ENCODE results near the gene PPIL4. TPM values are rescaled to one million over a fixed set of nuclear protein-coding genes. Genes with fewer than 3 reads are reported as not detected.

PPIL4 gene
- total RNA-seq, 1 experiment from 2014 or later, result 27.7 TPM

DNA sequence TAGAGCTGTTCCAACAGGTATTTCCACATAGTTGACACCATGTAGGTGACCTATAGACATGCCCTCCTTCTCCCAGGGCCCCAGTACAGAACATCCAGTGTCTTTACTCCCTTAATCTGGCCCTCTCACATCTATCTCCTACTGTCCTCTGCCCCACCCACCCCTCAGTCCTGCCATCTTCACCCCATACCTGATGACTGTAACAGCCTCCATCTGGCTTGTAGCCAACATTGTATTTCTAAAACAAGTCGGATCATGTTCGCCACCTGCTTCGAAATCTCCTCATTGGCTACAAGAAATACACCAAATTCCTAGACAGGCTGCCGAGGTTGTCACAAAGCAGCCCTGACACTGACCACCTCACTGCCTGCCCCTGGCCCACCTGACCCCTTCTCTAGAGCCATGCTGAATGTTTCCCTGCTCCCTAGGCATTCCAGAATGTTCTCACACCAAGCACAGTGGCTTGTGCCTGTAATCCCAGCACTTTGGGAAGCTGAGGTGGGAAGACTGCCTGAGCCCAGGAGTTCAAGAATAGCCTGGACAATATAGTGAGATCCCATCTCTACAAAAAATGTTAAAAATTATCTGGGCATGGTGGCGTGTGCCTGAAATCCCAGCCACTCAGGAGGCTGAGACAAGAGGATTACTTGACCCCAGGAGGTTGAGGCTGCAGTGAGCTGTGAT lies 67.1 kb downstream of the PPIL4 start:
- POLR2A ChIA-PET, result no interaction called here
- Mint-ChIP-seq H3K27me3 (ENCODE audit: low read depth) (no peaks in the 10 kb centered on the region), H3K4me3 (no peak overlapping the region), H3K9me3 (no peaks in the 10 kb centered on the region), H3K4me1 (peaks cover 6% of the 10 kb centered on the region; the same call in 1 of the 2 replicates), H3K27ac (0 out of 2 replicates have a peak overlapping the region, but pooled peaks have one; percentile 38), H3K36me3 (no peaks in the 10 kb centered on the region)
- DNase-seq (ENCODE audit: low spot score) (no peak), ATAC-seq (no peak)
- TF ChIP-seq ZNF138 (CRISPR knock-in tag; conservative IDR thresholded peaks at IDR 0.05) (no peak), ZNF121 (CRISPR knock-in tag; IDR thresholded peaks at IDR 0.05) (0 out of 2 replicates have a peak, but pooled peaks have one; percentile 34)
- CTCF ChIA-PET, result interaction anchor here (1.5 kb wide), 1 partner anchor 47 kb away, joined by 3 read pairs; no protein-coding TSS in a partner anchor

DNA sequence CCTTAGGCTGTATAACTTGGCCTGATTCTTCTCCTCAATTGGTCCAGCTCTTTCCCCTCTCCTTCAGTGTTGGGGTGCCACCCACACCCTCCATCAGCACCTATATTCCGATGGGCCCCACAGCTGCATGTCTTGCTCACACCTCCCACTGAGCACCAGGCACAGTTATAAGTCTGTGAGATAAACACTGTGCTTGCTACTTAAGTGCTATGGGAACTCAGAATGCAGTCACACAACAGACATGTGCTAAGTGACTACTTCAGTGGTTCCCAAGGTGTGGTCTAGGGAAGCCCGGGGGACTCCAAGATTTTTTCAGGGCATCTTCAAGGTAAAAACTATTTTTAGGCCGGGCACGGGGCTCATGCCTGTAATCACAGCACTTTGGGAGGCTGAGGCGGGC lies 68.3 kb downstream of the PPIL4 start:
- Mint-ChIP-seq H3K4me3 (no peak overlapping the region), H3K36me3 (no peaks in the 10 kb centered on the region), H3K9me3 (no peaks in the 10 kb centered on the region), H3K27me3 (ENCODE audit: low read depth) (no peaks in the 10 kb centered on the region), H3K27ac (no peak overlapping the region), H3K4me1 (peaks cover 13% of the 10 kb centered on the region)
- POLR2A ChIA-PET, result no interaction called here
- DNase-seq (ENCODE audit: low spot score) (no peak), ATAC-seq (no peak)
- CTCF ChIA-PET, result no interaction called here
- TF ChIP-seq CREB1 (CRISPR knock-in tag; IDR thresholded peaks at IDR 0.05) (no peak), ATF1 (CRISPR knock-in tag; IDR thresholded peaks at IDR 0.05) (no peak), ZNF317 (CRISPR knock-in tag; IDR thresholded peaks at IDR 0.05; ENCODE audit: borderline replicate concordance, low read depth) (no peak), ZNF232 (CRISPR knock-in tag; IDR thresholded peaks at IDR 0.05) (no peak), ZBTB21 (CRISPR knock-in tag; IDR thresholded peaks at IDR 0.05; ENCODE audit: borderline replicate concordance) (no peak), TP53 (CRISPR knock-in tag; IDR thresholded peaks at IDR 0.05) (no peak), JUN (CRISPR knock-in tag; IDR thresholded peaks at IDR 0.05) (no peak), ZNF121 (CRISPR knock-in tag; IDR thresholded peaks at IDR 0.05) (no peak)
- TF ChIP-seq, protein P1, sequence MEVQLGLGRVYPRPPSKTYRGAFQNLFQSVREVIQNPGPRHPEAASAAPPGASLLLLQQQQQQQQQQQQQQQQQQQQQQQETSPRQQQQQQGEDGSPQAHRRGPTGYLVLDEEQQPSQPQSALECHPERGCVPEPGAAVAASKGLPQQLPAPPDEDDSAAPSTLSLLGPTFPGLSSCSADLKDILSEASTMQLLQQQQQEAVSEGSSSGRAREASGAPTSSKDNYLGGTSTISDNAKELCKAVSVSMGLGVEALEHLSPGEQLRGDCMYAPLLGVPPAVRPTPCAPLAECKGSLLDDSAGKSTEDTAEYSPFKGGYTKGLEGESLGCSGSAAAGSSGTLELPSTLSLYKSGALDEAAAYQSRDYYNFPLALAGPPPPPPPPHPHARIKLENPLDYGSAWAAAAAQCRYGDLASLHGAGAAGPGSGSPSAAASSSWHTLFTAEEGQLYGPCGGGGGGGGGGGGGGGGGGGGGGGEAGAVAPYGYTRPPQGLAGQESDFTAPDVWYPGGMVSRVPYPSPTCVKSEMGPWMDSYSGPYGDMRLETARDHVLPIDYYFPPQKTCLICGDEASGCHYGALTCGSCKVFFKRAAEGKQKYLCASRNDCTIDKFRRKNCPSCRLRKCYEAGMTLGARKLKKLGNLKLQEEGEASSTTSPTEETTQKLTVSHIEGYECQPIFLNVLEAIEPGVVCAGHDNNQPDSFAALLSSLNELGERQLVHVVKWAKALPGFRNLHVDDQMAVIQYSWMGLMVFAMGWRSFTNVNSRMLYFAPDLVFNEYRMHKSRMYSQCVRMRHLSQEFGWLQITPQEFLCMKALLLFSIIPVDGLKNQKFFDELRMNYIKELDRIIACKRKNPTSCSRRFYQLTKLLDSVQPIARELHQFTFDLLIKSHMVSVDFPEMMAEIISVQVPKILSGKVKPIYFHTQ (CRISPR knock-in tag; IDR thresholded peaks at IDR 0.05), result no peak
- TF ChIP-seq, protein P2, sequence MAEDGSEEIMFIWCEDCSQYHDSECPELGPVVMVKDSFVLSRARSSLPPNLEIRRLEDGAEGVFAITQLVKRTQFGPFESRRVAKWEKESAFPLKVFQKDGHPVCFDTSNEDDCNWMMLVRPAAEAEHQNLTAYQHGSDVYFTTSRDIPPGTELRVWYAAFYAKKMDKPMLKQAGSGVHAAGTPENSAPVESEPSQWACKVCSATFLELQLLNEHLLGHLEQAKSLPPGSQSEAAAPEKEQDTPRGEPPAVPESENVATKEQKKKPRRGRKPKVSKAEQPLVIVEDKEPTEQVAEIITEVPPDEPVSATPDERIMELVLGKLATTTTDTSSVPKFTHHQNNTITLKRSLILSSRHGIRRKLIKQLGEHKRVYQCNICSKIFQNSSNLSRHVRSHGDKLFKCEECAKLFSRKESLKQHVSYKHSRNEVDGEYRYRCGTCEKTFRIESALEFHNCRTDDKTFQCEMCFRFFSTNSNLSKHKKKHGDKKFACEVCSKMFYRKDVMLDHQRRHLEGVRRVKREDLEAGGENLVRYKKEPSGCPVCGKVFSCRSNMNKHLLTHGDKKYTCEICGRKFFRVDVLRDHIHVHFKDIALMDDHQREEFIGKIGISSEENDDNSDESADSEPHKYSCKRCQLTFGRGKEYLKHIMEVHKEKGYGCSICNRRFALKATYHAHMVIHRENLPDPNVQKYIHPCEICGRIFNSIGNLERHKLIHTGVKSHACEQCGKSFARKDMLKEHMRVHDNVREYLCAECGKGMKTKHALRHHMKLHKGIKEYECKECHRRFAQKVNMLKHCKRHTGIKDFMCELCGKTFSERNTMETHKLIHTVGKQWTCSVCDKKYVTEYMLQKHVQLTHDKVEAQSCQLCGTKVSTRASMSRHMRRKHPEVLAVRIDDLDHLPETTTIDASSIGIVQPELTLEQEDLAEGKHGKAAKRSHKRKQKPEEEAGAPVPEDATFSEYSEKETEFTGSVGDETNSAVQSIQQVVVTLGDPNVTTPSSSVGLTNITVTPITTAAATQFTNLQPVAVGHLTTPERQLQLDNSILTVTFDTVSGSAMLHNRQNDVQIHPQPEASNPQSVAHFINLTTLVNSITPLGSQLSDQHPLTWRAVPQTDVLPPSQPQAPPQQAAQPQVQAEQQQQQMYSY (CRISPR knock-in tag; IDR thresholded peaks at IDR 0.05), result no peak
- TF ChIP-seq, protein P3, sequence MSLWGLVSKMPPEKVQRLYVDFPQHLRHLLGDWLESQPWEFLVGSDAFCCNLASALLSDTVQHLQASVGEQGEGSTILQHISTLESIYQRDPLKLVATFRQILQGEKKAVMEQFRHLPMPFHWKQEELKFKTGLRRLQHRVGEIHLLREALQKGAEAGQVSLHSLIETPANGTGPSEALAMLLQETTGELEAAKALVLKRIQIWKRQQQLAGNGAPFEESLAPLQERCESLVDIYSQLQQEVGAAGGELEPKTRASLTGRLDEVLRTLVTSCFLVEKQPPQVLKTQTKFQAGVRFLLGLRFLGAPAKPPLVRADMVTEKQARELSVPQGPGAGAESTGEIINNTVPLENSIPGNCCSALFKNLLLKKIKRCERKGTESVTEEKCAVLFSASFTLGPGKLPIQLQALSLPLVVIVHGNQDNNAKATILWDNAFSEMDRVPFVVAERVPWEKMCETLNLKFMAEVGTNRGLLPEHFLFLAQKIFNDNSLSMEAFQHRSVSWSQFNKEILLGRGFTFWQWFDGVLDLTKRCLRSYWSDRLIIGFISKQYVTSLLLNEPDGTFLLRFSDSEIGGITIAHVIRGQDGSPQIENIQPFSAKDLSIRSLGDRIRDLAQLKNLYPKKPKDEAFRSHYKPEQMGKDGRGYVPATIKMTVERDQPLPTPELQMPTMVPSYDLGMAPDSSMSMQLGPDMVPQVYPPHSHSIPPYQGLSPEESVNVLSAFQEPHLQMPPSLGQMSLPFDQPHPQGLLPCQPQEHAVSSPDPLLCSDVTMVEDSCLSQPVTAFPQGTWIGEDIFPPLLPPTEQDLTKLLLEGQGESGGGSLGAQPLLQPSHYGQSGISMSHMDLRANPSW (CRISPR knock-in tag; conservative IDR thresholded peaks at IDR 0.05; ENCODE audit: low read depth), result no peak
- TF ChIP-seq, protein P4, sequence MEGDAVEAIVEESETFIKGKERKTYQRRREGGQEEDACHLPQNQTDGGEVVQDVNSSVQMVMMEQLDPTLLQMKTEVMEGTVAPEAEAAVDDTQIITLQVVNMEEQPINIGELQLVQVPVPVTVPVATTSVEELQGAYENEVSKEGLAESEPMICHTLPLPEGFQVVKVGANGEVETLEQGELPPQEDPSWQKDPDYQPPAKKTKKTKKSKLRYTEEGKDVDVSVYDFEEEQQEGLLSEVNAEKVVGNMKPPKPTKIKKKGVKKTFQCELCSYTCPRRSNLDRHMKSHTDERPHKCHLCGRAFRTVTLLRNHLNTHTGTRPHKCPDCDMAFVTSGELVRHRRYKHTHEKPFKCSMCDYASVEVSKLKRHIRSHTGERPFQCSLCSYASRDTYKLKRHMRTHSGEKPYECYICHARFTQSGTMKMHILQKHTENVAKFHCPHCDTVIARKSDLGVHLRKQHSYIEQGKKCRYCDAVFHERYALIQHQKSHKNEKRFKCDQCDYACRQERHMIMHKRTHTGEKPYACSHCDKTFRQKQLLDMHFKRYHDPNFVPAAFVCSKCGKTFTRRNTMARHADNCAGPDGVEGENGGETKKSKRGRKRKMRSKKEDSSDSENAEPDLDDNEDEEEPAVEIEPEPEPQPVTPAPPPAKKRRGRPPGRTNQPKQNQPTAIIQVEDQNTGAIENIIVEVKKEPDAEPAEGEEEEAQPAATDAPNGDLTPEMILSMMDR (IDR thresholded peaks at IDR 0.05), result no peak
- TF ChIP-seq, protein P5, sequence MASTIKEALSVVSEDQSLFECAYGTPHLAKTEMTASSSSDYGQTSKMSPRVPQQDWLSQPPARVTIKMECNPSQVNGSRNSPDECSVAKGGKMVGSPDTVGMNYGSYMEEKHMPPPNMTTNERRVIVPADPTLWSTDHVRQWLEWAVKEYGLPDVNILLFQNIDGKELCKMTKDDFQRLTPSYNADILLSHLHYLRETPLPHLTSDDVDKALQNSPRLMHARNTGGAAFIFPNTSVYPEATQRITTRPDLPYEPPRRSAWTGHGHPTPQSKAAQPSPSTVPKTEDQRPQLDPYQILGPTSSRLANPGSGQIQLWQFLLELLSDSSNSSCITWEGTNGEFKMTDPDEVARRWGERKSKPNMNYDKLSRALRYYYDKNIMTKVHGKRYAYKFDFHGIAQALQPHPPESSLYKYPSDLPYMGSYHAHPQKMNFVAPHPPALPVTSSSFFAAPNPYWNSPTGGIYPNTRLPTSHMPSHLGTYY (CRISPR knock-in tag; IDR thresholded peaks at IDR 0.05), result no peak
- TF ChIP-seq, protein P6, sequence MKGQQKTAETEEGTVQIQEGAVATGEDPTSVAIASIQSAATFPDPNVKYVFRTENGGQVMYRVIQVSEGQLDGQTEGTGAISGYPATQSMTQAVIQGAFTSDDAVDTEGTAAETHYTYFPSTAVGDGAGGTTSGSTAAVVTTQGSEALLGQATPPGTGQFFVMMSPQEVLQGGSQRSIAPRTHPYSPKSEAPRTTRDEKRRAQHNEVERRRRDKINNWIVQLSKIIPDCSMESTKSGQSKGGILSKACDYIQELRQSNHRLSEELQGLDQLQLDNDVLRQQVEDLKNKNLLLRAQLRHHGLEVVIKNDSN (CRISPR knock-in tag; IDR thresholded peaks at IDR 0.05), result no peak
- TF ChIP-seq, protein P7, sequence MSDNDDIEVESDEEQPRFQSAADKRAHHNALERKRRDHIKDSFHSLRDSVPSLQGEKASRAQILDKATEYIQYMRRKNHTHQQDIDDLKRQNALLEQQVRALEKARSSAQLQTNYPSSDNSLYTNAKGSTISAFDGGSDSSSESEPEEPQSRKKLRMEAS (CRISPR knock-in tag; IDR thresholded peaks at IDR 0.05), result no peak
- TF ChIP-seq, protein P8, sequence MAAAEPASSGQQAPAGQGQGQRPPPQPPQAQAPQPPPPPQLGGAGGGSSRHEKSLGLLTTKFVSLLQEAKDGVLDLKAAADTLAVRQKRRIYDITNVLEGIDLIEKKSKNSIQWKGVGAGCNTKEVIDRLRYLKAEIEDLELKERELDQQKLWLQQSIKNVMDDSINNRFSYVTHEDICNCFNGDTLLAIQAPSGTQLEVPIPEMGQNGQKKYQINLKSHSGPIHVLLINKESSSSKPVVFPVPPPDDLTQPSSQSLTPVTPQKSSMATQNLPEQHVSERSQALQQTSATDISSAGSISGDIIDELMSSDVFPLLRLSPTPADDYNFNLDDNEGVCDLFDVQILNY (CRISPR knock-in tag; IDR thresholded peaks at IDR 0.05), result no peak

Data from WTC11 (cell line).